ENCODE results near the gene RBM15.

DNA sequence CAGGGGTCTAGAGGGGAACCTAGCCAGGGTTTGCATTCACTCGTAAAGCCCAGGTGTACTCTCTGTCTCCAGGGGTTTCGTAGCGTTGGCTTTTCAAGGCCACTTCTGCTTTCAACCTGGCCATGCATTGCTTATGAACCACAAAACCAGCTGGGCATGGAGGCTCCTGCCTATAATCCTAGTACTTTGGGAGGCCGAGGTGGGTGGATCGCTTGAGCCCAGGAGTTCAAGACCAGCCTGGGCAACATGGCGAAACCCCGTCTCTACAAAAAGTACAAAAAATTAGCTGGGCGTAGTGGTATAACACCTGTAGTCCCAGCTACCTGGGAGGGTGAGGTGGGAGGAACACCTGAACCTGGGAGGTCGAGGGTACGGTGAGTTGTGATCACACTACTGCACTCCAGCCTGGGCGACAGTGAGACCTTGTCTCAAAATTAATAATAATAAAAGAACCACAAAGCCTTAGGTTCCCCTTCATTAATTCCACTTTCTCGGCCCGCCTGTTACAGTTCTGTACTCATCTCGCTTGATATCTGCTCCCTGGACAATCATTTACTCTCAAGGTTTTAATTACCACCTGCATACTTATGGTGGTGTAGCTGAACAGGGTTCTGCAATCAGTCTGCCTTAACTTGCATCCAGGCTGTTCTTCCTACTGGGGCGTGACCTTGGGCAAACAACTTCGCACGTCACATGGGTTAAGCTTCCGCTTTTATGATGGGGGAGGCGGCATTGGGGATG, 45.6 kb downstream of the RBM15 start:
- TF ChIP-seq MYC (IDR thresholded peaks at IDR 0.05; ENCODE audit: low read depth, low read length), result no peak
- no peak for TF ChIP-seq EZH2 (IDR thresholded peaks at IDR 0.05; ENCODE audit: borderline replicate concordance, low read depth, low read length, severe bottlenecking)
- TF ChIP-seq, protein P1, sequence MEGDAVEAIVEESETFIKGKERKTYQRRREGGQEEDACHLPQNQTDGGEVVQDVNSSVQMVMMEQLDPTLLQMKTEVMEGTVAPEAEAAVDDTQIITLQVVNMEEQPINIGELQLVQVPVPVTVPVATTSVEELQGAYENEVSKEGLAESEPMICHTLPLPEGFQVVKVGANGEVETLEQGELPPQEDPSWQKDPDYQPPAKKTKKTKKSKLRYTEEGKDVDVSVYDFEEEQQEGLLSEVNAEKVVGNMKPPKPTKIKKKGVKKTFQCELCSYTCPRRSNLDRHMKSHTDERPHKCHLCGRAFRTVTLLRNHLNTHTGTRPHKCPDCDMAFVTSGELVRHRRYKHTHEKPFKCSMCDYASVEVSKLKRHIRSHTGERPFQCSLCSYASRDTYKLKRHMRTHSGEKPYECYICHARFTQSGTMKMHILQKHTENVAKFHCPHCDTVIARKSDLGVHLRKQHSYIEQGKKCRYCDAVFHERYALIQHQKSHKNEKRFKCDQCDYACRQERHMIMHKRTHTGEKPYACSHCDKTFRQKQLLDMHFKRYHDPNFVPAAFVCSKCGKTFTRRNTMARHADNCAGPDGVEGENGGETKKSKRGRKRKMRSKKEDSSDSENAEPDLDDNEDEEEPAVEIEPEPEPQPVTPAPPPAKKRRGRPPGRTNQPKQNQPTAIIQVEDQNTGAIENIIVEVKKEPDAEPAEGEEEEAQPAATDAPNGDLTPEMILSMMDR (IDR thresholded peaks at IDR 0.05; ENCODE audit: extremely low read depth in 1 of 2, insufficient read depth in 1 of 2, low read depth in 1 of 2, low read length in 2 of 2), result no peak

Measured in endothelial cell of umbilical vein (primary cell).